NCI-H1436 (cell line): ENCODE data around the gene AP3B1.
"Not testable (repeated sequence)": the region's sequence is repeated elsewhere in the genome, so short reads cannot be mapped to it uniquely, and the experiment has no call there.

Experiments
- DNase-seq: peaks from one replicate; lab custom pipeline; 2025; lab: John Stamatoyannopoulos, UW

The AP3B1 gene

DNA sequence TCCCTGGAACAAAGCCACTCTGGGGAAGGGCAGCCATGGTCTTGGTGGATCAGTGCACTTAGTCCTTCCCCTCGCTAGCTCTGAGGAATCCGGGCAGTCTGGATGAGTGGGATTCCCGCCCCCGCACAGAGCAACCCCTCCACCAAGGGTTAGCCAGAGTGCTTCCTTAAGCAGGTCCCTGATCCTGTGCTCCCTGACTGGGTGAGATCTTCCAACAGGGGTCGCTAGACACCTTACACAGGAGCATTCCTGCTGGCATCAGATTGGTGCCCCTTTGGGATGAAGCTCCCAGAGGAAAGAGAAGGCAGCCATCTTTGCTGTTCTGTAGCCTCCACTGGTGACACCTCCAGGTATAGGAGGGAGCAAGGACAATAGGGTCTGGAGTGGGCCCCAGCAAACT, 228.8 kb downstream of the AP3B1 start:
- no peak for DNase-seq

DNA sequence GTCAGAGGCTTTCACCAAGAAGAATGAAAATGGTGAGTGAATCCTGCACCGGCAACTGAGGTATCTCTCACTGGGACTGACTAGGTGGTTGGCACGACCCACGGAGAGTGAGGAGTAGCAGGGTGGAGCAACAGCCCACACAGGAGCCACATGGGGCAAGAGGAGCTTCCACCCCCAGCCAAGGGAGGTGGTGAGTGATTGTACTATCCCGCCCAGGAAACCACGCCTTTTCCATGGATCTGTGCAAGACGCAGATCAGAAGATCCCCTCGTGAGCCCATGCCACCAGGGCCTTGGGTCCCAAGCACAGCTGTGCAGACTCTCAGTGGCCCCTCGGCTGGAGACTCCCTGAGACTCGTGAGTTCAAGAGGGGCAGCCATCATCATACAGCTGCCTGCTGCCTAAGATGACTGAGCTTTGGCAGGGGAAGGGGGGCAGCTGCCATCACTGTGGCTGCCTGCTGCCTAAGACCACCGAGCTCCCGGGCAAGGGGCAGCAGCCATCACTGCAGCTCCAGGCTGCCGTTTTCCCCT, 229.5 kb downstream of the AP3B1 start:
- DNase-seq: no peak

- no peak for DNase-seq
Measured at GRCh38 chr5:78063495-78063894, 231.0 kb downstream of the AP3B1 start.

DNA sequence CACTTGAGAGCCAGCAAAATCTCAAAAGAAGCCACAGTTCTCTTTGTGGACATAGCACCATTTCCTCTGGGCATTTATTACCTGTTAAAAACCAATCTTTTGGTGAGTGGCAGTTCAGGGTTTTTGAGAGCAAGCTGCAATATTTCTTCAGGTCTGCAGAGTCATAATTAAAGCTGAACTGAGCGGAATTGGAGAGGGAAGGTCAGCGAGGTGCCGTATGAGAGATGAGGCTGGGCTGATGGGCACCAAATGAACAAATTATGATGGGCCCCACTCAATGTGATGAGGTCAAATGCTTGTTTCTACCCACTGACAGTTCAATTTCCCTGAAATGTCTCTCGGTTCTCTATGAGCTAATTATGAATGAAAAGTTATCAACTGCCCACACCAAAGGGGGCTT, 231.9 kb downstream of the AP3B1 start:
- no peak for DNase-seq

- DNase-seq: no peak
Measured at GRCh38 chr5:78060421-78060820, 234.1 kb downstream of the AP3B1 start.

DNA sequence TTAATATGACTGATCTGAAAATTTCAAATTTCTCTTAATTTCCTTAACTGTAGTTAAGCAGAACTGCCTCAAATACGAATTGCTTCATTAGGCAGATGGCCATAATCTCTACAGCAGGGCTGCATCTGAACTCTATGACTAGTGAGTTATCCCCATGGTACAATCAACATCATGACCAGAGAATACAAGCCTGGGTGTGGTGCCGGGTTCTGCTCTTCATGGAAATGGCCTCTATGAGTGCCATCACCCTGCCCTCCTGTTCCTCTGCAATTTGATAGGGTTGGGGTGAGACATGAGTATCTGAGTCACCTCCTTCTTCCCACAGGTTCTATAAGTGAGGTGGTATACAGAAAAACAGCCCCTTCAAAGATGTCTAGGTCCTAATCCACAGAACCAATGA, 235.9 kb downstream of the AP3B1 start:
- no peak for DNase-seq

DNA sequence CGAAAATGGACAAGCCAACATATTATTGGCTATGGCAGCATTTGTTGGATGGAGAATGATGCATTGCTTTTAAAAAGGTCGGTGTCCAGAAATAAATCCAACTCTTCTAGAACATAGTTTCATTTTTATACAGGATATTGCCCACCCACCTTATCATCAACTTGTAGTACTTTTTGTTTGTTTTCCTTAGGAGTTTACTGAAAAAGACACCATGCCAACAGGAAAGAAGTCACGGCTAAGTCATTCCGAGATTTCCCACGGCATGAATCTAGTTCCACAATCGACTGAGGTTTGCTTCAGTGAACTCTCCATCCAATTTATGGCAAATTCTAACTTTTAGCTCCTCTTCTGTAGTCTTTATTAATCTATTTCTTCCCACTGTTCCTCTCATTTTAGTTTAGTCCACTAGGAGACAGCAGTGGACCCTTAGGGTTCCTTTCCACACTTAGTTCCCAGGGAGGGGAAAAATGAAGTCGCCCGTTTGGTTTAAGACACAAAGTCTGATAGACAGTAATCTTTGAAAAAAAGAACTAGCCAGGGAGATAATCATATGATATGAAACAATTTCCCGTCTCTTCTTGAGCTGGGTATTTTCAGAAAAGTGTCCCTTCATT, 237.5 kb downstream of the AP3B1 start:
- DNase-seq: no peak

- no peak for DNase-seq
Measured at GRCh38 chr5:78056053-78056452, 238.4 kb downstream of the AP3B1 start.

GRCh38 chr5:78050888-78051287, 243.6 kb downstream of the AP3B1 start:
- no peak for DNase-seq

DNA sequence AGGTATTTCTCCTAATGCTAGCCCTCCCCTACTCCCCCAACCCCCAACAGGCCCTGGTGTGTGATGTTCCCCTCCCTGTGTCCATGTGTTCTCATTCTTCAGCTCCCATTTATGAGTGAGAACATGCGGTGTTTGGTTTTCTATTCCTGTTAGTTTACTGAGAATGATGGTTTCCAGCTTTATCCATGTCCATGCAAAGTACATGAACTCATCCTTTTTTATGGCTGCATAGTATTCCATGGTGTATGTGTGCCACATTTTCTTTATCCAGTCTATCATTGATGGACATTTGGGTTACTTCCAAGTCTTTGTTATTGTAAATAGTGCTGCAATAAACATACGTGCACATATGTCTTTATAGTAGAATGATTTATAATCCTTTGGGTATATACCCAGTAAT, 247.7 kb downstream of the AP3B1 start:
- not testable (repeated sequence) for DNase-seq

- DNase-seq: no peak
Measured at GRCh38 chr5:78046006-78046405, 248.5 kb downstream of the AP3B1 start.

GRCh38 chr5:78041805-78042204, 252.7 kb downstream of the AP3B1 start:
- no peak for DNase-seq

DNA sequence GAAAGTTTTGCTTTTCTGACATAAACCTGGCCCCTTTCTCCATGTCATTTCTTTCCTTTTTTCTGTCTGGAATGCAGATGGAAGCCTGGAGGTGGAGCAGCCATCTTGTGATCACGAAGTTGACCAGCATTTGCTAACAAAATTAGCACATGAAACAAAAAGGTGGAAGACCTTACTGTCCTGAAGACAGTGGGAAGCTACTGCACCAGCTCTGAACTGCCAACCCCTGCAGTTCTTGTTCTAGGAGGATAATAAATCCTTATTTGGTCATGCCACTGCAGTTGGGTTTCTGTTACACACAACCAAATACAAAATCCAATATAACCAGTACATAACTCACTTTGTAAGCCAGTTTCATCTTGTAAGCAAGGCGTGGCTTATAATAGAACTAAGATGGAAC, 269.0 kb downstream of the AP3B1 start:
- DNase-seq: no peak

GRCh38 chr5:78019744-78020143, 274.8 kb downstream of the AP3B1 start:
- no peak for DNase-seq

DNA sequence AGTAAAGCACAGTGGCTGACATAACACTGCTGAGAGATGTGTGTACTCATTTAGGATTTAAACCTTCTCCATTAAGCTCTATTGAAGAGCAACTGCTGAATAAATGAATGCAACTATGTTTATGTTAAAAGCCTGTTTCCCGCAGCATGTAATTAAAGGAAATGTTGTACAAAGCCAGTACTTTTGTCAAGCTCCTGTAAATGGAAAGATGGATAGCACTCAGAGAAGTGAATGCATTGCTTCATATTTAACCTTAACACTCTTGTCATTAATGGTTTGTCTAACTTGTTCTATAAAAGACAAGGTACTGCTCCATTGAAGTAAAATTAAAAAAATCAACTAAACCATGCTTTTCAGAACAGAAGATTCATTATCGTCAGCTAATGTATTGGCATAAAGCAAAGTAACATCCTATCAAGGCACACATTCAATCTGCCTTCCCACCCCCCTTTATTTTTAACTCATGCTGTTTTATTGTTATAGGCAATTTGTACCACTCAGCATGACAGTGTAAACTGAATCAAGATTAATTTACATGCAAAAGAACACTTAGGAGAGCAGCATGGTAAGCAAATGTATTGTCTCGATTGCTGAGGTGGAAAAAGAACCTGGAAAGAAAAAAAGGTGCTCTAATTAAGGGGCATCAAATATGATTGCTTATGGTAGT, 277.5 kb downstream of the AP3B1 start:
- DNase-seq: peak; percentile 99

DNA sequence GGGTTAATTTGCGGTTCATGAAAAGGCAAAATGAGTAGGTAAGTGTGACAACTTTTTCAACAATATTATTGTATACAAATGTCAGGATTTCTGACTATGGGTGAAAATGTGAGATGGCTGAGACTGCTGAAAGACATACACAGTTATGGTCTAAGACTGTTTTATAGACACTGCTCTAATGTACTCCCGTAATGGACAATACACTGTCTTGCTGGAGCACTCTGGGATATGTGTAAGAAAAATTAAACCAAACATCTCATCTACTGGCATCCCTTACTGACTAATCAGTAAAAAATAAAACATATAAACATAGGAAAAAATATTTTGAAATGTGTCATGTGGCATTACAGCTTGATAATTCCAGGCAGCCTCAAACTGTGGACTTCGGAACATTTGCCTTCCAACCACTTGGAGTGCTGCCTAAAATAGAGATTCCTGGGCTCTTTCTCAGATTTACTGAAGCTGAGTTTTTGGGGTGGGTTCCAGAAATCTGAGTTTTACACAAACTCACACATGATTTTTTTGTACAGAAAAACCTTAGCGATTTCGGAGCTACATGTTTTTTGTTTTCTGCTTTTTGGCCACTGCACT, 284.5 kb downstream of the AP3B1 start:
- no peak for DNase-seq

- DNase-seq: peak; percentile 58
Measured at GRCh38 chr5:78008356-78008967, 286.0 kb downstream of the AP3B1 start.

DNA sequence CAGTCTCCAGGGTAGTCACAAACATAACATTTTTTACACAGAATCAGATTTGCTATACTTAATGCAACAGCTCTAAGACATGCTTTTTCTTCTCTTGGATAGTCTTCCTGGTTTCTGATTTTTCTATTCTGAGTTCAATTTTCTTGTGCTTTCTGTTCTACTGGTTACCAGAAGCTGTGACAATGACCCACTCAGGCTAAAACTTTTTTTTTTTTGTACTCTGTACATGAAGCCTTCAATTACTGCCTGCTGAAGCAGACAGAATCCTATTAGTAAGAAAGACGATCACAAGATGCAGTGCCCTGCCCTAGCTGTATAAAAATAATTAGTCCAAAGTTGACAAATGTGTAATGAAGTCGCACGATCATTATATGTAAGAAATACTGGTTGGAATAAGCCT, 287.3 kb downstream of the AP3B1 start:
- no peak for DNase-seq

- peak; percentile 32 for DNase-seq
Measured at GRCh38 chr5:78006449-78006848, 288.0 kb downstream of the AP3B1 start.

- DNase-seq: peak; percentile 83
Measured at GRCh38 chr5:78005021-78005785, 289.3 kb downstream of the AP3B1 start.

- no peak for DNase-seq
Measured at GRCh38 chr5:78004559-78004958, 289.9 kb downstream of the AP3B1 start.

- DNase-seq: peak; percentile 45
Measured at GRCh38 chr5:78003919-78004318, 290.6 kb downstream of the AP3B1 start.
